Esophagus muscularis mucosa (tissue), 4 donors: Measurements from ENCODE around the gene UBIAD1. TPM values are rescaled to one million over a fixed set of nuclear protein-coding genes. Genes with fewer than 3 reads are reported as not detected.
"Not testable (repeated sequence)": the region's sequence is repeated elsewhere in the genome, so short reads cannot be mapped to it uniquely, and the experiment has no call there.

Experiments used
- DNase-seq: peaks from one replicate; pipeline ENCODE4 v3.0.0-alpha.2; 2017; ENCODE audit errors: extremely low spot score
- H3K27ac ChIP-seq, 4 donors: fragments of 200-600 bp; sonication (generic); replicated peaks in 1 of 4; 1 replicate in 3 of 4; 2 replicates in 1 of 4; pipeline ENCODE4 v1.5.1; 2016 to 2019; ENCODE audit warnings: mild to moderate bottlenecking in 1 of 4
- H3K27me3 ChIP-seq, 4 donors: fragments of 200-600 bp; sonication (generic); one replicate each; pipeline versions ENCODE4 v1.5.1 to v1.6.0; 2016 to 2019
- H3K36me3 ChIP-seq, 4 donors: fragments of 200-600 bp; sonication (generic); one replicate each; pipeline ENCODE4 v1.5.1; 2016 to 2019
- H3K4me1 ChIP-seq, 4 donors: fragments of 200-600 bp; sonication (generic); one replicate each; pipeline ENCODE4 v1.5.1; 2016 to 2019
- H3K4me3 ChIP-seq, 4 donors: fragments of 200-600 bp; sonication (generic); 1 replicate in 2 of 4; 2 replicates in 2 of 4; pipeline ENCODE4 v1.5.1; 2016 to 2019; ENCODE audit warnings: mild to moderate bottlenecking in 4 of 4, moderate library complexity in 1 of 4
- H3K9me3 ChIP-seq, 4 donors: fragments of 200-600 bp; sonication (generic); 1 replicate in 3 of 4; 2 replicates in 1 of 4; pipeline ENCODE4 v1.5.1; 2016 to 2019
- EP300 ChIP-seq: sonication (generic); formaldehyde crosslinking; IDR thresholded peaks from one replicate; pipeline ENCODE4 v1.6.1; 2017; ENCODE audit warnings: antibody characterized with exemption
- POLR2A ChIP-seq: fragments of 450-650 bp; IDR thresholded peaks from one replicate; pipeline ENCODE4 v1.6.1; 2017; ENCODE audit warnings: antibody characterized with exemption, moderate library complexity, mild to moderate bottlenecking, low read depth
- POLR2AphosphoS5 ChIP-seq, 2 donors: sonication (generic); formaldehyde crosslinking; IDR thresholded peaks; one replicate each; pipeline ENCODE4 v1.6.1; 2017; ENCODE audit warnings: antibody characterized with exemption in 2 of 2
- WGBS: methylation state at CpG from one replicate; pipeline ENCODE4 v1.1.5; 2018; 5-methylcytosine and 5-hydroxymethylcytosine counted together
- intact Hi-C: fragments of 100-400 bp; cut with DNase I; formaldehyde crosslinking; loops from one replicate; pipeline ENCODE4 v1.15.1; 2023
- total RNA-seq, 4 donors: library from RNA; depleted of rRNA; stranded (reverse); fragments of >200 nt; gene quantifications; one replicate each; pipeline versions ENCODE4 v1.1.0 to v1.2.1, GENCODE V29; 2016
- TF ChIP-seq, protein P1 (sequence below), 3 experiments: fragments of 200-600 bp in 2 of 3; fragments of 450-650 bp in 1 of 3; sonication (generic) in 2 of 3; IDR thresholded peaks; one replicate each; pipeline ENCODE4 v1.5.1; 2017 to 2019; ENCODE audit warnings: antibody characterized with exemption in 3 of 3, mild to moderate bottlenecking in 2 of 3, moderate library complexity in 1 of 3

The UBIAD1 gene
- total RNA-seq, 4 donors from 2014 or later = 10.4 to 15.9 (median 14.0) TPM

- Histone ChIP-seq H3K27ac (no peak overlapping the region), H3K9me3 (no peaks in the 10 kb centered on the region), H3K27me3 (no peaks in the 10 kb centered on the region), H3K36me3 (peaks cover 5 to 19% (median 18%) of the 10 kb centered on the region in 4 donors), H3K4me3 (no peak overlapping the region), H3K4me1 (no peaks in the 10 kb centered on the region)
- 53% methylated on average over 10 of the region's 10 CpGs for WGBS
- TF ChIP-seq, protein P1, sequence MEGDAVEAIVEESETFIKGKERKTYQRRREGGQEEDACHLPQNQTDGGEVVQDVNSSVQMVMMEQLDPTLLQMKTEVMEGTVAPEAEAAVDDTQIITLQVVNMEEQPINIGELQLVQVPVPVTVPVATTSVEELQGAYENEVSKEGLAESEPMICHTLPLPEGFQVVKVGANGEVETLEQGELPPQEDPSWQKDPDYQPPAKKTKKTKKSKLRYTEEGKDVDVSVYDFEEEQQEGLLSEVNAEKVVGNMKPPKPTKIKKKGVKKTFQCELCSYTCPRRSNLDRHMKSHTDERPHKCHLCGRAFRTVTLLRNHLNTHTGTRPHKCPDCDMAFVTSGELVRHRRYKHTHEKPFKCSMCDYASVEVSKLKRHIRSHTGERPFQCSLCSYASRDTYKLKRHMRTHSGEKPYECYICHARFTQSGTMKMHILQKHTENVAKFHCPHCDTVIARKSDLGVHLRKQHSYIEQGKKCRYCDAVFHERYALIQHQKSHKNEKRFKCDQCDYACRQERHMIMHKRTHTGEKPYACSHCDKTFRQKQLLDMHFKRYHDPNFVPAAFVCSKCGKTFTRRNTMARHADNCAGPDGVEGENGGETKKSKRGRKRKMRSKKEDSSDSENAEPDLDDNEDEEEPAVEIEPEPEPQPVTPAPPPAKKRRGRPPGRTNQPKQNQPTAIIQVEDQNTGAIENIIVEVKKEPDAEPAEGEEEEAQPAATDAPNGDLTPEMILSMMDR (IDR thresholded peaks at IDR 0.05) = no peak
- TF ChIP-seq POLR2A = no peak
- TF ChIP-seq EP300 = no peak
- TF ChIP-seq POLR2AphosphoS5 (IDR thresholded peaks at IDR 0.05) = no peak
- intact Hi-C loops = no loop called here
- DNase-seq = no peak
Measured at GRCh38 chr1:11299225-11299574, 26.2 kb downstream of the UBIAD1 start.

DNA sequence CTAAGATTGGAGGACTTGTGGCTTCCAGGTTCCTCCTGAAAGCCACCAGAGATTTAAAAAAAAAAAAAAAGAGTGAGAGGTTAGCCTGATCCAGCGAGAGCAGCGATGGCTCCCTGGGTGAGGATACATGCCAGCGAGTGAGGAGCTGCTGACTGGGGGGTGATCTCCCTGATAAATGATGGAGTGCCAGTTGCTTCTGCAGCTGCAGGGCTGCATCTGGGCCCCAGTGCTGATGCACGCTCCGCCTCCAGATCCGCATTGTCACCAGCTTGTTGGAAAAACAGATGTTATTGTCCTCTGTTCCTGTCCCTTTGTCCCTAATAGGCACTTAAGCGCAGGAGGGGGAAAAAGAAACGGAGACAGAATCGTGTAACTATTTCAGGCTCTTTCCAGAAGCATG is 28.6 kb downstream of the UBIAD1 start:
- H3K27ac ChIP-seq = no peak overlapping the region
- no peak overlapping the region for H3K4me3 ChIP-seq
- H3K36me3 ChIP-seq = peaks cover 0 to under 1% (median 0%) of the 10 kb centered on the region in 4 donors
- TF ChIP-seq, protein P1 (IDR thresholded peaks at IDR 0.05) = no peak
- TF ChIP-seq POLR2A (no peak), EP300 (no peak), POLR2AphosphoS5 (IDR thresholded peaks at IDR 0.05) (no peak)
- DNase-seq = no peak
- no peaks in the 10 kb centered on the region for H3K4me1 ChIP-seq
- no peaks in the 10 kb centered on the region for H3K9me3 ChIP-seq
- intact Hi-C loops = no loop called here
- 76% methylated on average over 9 of the region's 9 CpGs for WGBS
- no peaks in the 10 kb centered on the region for H3K27me3 ChIP-seq

DNA sequence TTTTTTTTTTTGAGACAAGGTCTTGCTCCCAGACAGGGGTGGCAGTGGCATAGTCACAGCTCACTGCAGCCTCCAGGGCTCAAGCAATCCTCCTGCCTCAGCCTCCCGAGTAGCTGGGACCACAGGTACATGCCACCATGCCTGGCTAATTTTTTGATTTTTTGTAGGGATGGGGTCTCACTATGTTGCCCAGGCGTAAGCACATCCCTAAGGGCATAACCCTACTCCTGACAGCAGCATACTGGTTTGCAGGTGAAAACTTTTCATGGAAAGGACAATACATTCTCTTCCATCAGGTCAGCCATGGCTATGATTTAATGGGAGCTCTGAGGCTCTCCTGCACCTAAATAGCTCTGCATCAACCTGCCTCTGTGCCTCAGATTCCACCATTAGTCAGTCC is 29.4 kb downstream of the UBIAD1 start:
- Histone ChIP-seq H3K27ac (no peak overlapping the region), H3K4me3 (no peak overlapping the region), H3K36me3 (no peaks in the 10 kb centered on the region), H3K9me3 (no peaks in the 10 kb centered on the region), H3K27me3 (no peaks in the 10 kb centered on the region), H3K4me1 (no peaks in the 10 kb centered on the region)
- 93% methylated on average over 2 of the region's 2 CpGs for WGBS
- DNase-seq = no peak
- TF ChIP-seq POLR2AphosphoS5 (IDR thresholded peaks at IDR 0.05) = no peak
- no peak for TF ChIP-seq EP300
- TF ChIP-seq, protein P1 (IDR thresholded peaks at IDR 0.05) = no peak
- TF ChIP-seq POLR2A = no peak
- intact Hi-C loops = no loop called here

DNA sequence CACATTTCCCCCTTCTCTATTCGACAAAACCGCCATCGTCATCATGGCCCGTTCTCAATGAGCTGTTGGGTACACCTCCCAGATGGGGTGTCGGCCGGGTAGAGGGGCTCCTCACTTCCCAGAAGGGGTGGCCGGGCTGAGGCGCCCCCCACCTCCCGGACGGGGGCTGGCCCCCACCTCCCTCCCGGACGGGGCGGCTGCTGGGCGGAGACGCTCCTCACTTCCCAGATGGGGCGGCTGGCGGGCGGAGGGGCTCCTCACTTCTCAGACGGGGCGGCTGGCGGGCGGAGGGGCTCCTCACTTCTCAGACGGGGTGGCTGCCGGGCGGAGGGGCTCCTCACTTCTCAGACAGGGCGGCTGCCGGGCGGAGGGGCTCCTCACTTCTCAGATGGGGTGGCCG is 32.5 kb downstream of the UBIAD1 start:
- H3K27me3 ChIP-seq, DNase-seq, H3K4me3 ChIP-seq, H3K27ac ChIP-seq, H3K4me1 ChIP-seq, H3K36me3 ChIP-seq, H3K9me3 ChIP-seq, intact Hi-C loops: not testable (repeated sequence)
- 93% methylated on average over 23 of the region's 29 CpGs for WGBS

DNA sequence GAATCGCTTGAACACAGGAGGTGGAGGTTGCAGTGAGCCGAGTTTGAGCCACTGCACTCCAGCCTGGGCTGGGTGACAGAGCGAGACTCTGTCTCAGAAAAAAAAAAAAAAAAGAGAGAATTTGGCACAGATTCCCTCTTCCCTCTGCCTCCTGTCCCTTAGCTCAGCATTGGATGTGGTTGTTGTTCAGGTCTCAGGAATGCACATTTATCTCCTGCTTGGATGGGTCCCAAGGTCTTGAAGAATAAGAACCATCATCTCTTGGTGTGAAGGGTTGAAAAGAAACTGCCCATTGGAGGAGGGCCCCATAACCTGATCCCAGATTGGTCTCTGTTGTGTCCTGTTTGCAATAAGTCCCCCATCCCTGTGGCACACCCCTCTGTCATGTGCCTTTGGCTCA is 34.9 kb downstream of the UBIAD1 start:
- Histone ChIP-seq H3K9me3 (no peaks in the 10 kb centered on the region), H3K4me3 (no peak overlapping the region), H3K4me1 (no peaks in the 10 kb centered on the region), H3K27ac (no peak overlapping the region), H3K36me3 (no peaks in the 10 kb centered on the region), H3K27me3 (no peaks in the 10 kb centered on the region)
- WGBS = 90% methylated on average over 3 of the region's 3 CpGs
- TF ChIP-seq EP300 = no peak
- no peak for TF ChIP-seq POLR2AphosphoS5 (IDR thresholded peaks at IDR 0.05)
- TF ChIP-seq, protein P1 (IDR thresholded peaks at IDR 0.05) = no peak
- no peak for TF ChIP-seq POLR2A
- intact Hi-C loops = no loop called here
- no peak for DNase-seq
